Liver (tissue), 9 donors: ENCODE measurements around the gene RTBDN. TPM values are rescaled to one million over a fixed set of nuclear protein-coding genes. Genes with fewer than 3 reads are reported as not detected.

ENCODE experiments used
- DNase-seq: peaks from one replicate; pipeline ENCODE4 v3.0.0-alpha.2; 2017; ENCODE audit warnings: low spot score
- H3K27ac ChIP-seq, 2 donors: one replicate each; pipeline ENCODE4 v1.7.0; 2013; ENCODE audit warnings: inconsistent platforms in 2 of 2, low read length in 2 of 2, control low read depth in 1 of 2, low read depth in 1 of 2, mild to moderate bottlenecking in 1 of 2
- H3K27me3 ChIP-seq, 4 donors: one replicate each; pipeline versions ENCODE4 v1.6.1 to v1.7.0; 2013; ENCODE audit warnings: low read length in 3 of 4, inconsistent platforms in 1 of 4, mild to moderate bottlenecking in 1 of 4, moderate library complexity in 1 of 4; ENCODE audit not compliant: control insufficient read depth in 4 of 4, insufficient read depth in 4 of 4
- H3K36me3 ChIP-seq, 4 donors: one replicate each; pipeline versions ENCODE4 v1.6.1 to v1.7.0; 2013; ENCODE audit warnings: low read length in 3 of 4, mild to moderate bottlenecking in 3 of 4, low read depth in 1 of 4, moderate library complexity in 1 of 4; ENCODE audit not compliant: control insufficient read depth in 4 of 4, insufficient read depth in 3 of 4
- H3K4me1 ChIP-seq, 4 donors: one replicate each; pipeline versions ENCODE4 v1.6.1 to v1.7.0; 2013; ENCODE audit warnings: low read length in 3 of 4, mild to moderate bottlenecking in 3 of 4, moderate library complexity in 1 of 4; ENCODE audit not compliant: control insufficient read depth in 4 of 4, insufficient read depth in 4 of 4
- H3K4me3 ChIP-seq, 3 donors: one replicate each; pipeline versions ENCODE4 v1.6.1 to v1.7.0; 2013; ENCODE audit warnings: low read length in 3 of 3, control low read depth in 1 of 3, low read depth in 1 of 3, mild to moderate bottlenecking in 1 of 3
- H3K9ac ChIP-seq, 2 donors: one replicate each; pipeline ENCODE4 v1.7.0; 2013; ENCODE audit warnings: low read length in 2 of 2, mild to moderate bottlenecking in 2 of 2, moderate library complexity in 2 of 2, control low read depth in 1 of 2, low read depth in 1 of 2
- H3K9me3 ChIP-seq, 4 donors: one replicate each; pipeline versions ENCODE4 v1.6.1 to v1.7.0; 2013; ENCODE audit warnings: low read length in 3 of 4; ENCODE audit not compliant: control insufficient read depth in 4 of 4
- EGR1 ChIP-seq, 2 donors: IDR thresholded peaks; 2 replicates each; pipeline ENCODE4 v1.6.1; 2016 to 2018; ENCODE audit warnings: antibody characterized with exemption in 2 of 2, low read depth in 2 of 2
- FOXA1 ChIP-seq: IDR thresholded peaks from 2 replicates; pipeline ENCODE4 v1.6.1; 2016; ENCODE audit warnings: antibody characterized with exemption
- FOXA2 ChIP-seq: IDR thresholded peaks from 2 replicates; pipeline ENCODE4 v1.6.1; 2016; ENCODE audit warnings: antibody characterized with exemption
- GABPA ChIP-seq, 2 donors: IDR thresholded peaks in 1 of 2; conservative IDR thresholded peaks in 1 of 2; 2 replicates each; pipeline ENCODE4 v1.6.1; 2016; ENCODE audit warnings: antibody characterized with exemption in 2 of 2, mild to moderate bottlenecking in 1 of 2, moderate library complexity in 1 of 2
- HNF4A ChIP-seq, 2 donors: conservative IDR thresholded peaks; 2 replicates each; pipeline ENCODE4 v1.6.1; 2016; ENCODE audit warnings: antibody characterized with exemption in 2 of 2, mild to moderate bottlenecking in 2 of 2
- HNF4G ChIP-seq: IDR thresholded peaks from 2 replicates; pipeline ENCODE4 v1.6.1; 2016; ENCODE audit warnings: antibody characterized with exemption
- JUND ChIP-seq, 2 donors: IDR thresholded peaks; 2 replicates each; pipeline ENCODE4 v1.6.1; 2016; ENCODE audit warnings: antibody characterized with exemption in 2 of 2
- NR2F2 ChIP-seq: IDR thresholded peaks from 2 replicates; pipeline ENCODE4 v1.6.1; 2016; ENCODE audit warnings: antibody characterized with exemption
- RAD21 ChIP-seq, 2 donors: IDR thresholded peaks; 2 replicates each; pipeline ENCODE4 v1.6.1; 2016; ENCODE audit warnings: antibody characterized with exemption in 2 of 2, mild to moderate bottlenecking in 2 of 2
- RXRA ChIP-seq, 2 donors: IDR thresholded peaks; 2 replicates each; pipeline ENCODE4 v1.6.1; 2017 to 2018; ENCODE audit warnings: antibody characterized with exemption in 2 of 2, mild to moderate bottlenecking in 1 of 2
- SP1 ChIP-seq: IDR thresholded peaks from 2 replicates; pipeline ENCODE4 v1.6.1; 2018; ENCODE audit warnings: antibody characterized with exemption, mild to moderate bottlenecking
- TAF1 ChIP-seq: conservative IDR thresholded peaks from 2 replicates; pipeline ENCODE4 v1.6.1; 2016; ENCODE audit warnings: antibody characterized with exemption, mild to moderate bottlenecking
- YY1 ChIP-seq: IDR thresholded peaks from 2 replicates; pipeline ENCODE4 v1.6.1; 2016; ENCODE audit warnings: antibody characterized with exemption, mild to moderate bottlenecking
- WGBS: extraction: QIAGEN DNeasy Blood & Tissue Kit; methylation state at CpG from one replicate; pipeline ENCODE4 v1.1.7; 2013; 5-methylcytosine and 5-hydroxymethylcytosine counted together
- polyA plus RNA-seq, 2 donors: library from polyadenylated mRNA; stranded (reverse) in 1 of 2; unstranded in 1 of 2; fragments of 200-250 nt in 1 of 2; fragments of >200 nt in 1 of 2; fragmentation: Nextera tagmentation in 1 of 2; extraction: Ambion mirVana in 1 of 2; gene quantifications; one replicate each; pipeline versions ENCODE4 v1.2.1 to v1.2.3, GENCODE V29; 2013 to 2015
- total RNA-seq, 2 donors: library from RNA; depleted of rRNA; stranded (reverse); fragments of >200 nt; gene quantifications; one replicate each; pipeline ENCODE4 v1.2.3, GENCODE V29; 2014
- TF ChIP-seq, protein P1 (sequence below): IDR thresholded peaks from 2 replicates; pipeline ENCODE4 v1.6.1; 2016; ENCODE audit warnings: antibody characterized with exemption
- TF ChIP-seq, protein P2 (sequence below): fragments of 150-350 bp; IDR thresholded peaks from 2 replicates; pipeline ENCODE4 v1.5.1; 2017; ENCODE audit warnings: improper control_type of control experiment, low read depth, low read length; ENCODE audit not compliant: missing input control
- TF ChIP-seq, protein P3 (sequence below): IDR thresholded peaks from 2 replicates; pipeline ENCODE4 v1.6.1; 2016; ENCODE audit warnings: antibody characterized with exemption
- TF ChIP-seq, protein P4 (sequence below): IDR thresholded peaks from 2 replicates; pipeline ENCODE4 v1.6.1; 2016; ENCODE audit warnings: antibody characterized with exemption
- TF ChIP-seq, protein P5 (sequence below): IDR thresholded peaks from 2 replicates; pipeline ENCODE4 v1.6.1; 2016; ENCODE audit warnings: antibody characterized with exemption, mild to moderate bottlenecking
- donor health status: healthy.
- donor health status: healthy.
- donor health status: healthy.
- donor health status: healthy.
- donor health status: healthy.

The RTBDN gene
- total and polyA plus RNA-seq, 4 donors = not detected

DNA sequence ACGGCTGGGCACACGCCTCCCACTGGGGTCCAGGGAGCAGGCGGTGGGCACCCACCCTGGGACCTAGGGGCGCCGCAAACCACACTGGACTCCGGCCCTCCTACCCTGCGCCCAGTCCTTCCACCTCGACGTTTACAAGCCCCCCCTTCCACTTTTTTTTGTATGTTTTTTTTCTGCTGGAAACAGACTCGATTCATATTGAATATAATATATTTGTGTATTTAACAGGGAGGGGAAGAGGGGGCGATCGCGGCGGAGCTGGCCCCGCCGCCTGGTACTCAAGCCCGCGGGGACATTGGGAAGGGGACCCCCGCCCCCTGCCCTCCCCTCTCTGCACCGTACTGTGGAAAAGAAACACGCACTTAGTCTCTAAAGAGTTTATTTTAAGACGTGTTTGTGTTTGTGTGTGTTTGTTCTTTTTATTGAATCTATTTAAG, 41.5 kb downstream of the RTBDN start:
- Histone ChIP-seq H3K27me3 (no peaks in the 10 kb centered on the region), H3K9me3 (no peaks in the 10 kb centered on the region), H3K36me3 (peaks cover 0 to 3% (median 0%) of the 10 kb centered on the region in 4 donors), H3K4me1 (peaks cover 2 to 39% (median 27%) of the 10 kb centered on the region in 4 donors), H3K4me3 (peak overlapping the region; percentile 83 to 99 (median 98)), H3K9ac (peak overlapping the region; percentile 98 to 100), H3K27ac (peak overlapping the region; percentile 98 to 99)
- no peak for DNase-seq
- TF ChIP-seq, protein P1, sequence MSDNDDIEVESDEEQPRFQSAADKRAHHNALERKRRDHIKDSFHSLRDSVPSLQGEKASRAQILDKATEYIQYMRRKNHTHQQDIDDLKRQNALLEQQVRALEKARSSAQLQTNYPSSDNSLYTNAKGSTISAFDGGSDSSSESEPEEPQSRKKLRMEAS = peak; percentile 8
- TF ChIP-seq, protein P2, sequence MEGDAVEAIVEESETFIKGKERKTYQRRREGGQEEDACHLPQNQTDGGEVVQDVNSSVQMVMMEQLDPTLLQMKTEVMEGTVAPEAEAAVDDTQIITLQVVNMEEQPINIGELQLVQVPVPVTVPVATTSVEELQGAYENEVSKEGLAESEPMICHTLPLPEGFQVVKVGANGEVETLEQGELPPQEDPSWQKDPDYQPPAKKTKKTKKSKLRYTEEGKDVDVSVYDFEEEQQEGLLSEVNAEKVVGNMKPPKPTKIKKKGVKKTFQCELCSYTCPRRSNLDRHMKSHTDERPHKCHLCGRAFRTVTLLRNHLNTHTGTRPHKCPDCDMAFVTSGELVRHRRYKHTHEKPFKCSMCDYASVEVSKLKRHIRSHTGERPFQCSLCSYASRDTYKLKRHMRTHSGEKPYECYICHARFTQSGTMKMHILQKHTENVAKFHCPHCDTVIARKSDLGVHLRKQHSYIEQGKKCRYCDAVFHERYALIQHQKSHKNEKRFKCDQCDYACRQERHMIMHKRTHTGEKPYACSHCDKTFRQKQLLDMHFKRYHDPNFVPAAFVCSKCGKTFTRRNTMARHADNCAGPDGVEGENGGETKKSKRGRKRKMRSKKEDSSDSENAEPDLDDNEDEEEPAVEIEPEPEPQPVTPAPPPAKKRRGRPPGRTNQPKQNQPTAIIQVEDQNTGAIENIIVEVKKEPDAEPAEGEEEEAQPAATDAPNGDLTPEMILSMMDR = no peak
- no peak for TF ChIP-seq RXRA (IDR thresholded peaks at IDR 0.05)
- no peak for TF ChIP-seq NR2F2
- TF ChIP-seq FOXA2 = no peak
- no peak for TF ChIP-seq TAF1
- TF ChIP-seq RAD21 (IDR thresholded peaks at IDR 0.05) = no peak
- TF ChIP-seq, protein P3, sequence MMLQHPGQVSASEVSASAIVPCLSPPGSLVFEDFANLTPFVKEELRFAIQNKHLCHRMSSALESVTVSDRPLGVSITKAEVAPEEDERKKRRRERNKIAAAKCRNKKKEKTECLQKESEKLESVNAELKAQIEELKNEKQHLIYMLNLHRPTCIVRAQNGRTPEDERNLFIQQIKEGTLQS = no peak
- WGBS = under 1% methylated on average over 22 of the region's 22 CpGs

DNA sequence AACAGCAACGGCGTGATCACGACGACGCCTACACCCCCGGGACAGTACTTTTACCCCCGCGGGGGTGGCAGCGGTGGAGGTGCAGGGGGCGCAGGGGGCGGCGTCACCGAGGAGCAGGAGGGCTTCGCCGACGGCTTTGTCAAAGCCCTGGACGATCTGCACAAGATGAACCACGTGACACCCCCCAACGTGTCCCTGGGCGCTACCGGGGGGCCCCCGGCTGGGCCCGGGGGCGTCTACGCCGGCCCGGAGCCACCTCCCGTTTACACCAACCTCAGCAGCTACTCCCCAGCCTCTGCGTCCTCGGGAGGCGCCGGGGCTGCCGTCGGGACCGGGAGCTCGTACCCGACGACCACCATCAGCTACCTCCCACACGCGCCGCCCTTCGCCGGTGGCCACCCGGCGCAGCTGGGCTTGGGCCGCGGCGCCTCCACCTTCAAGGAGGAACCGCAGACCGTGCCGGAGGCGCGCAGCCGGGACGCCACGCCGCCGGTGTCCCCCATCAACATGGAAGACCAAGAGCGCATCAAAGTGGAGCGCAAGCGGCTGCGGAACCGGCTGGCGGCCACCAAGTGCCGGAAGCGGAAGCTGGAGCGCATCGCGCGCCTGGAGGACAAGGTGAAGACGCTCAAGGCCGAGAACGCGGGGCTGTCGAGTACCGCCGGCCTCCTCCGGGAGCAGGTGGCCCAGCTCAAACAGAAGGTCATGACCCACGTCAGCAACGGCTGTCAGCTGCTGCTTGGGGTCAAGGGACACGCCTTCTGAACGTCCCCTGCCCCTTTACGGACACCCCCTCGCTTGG, 42.1 kb downstream of the RTBDN start:
- TF ChIP-seq, protein P2 = no peak
- TF ChIP-seq EGR1 (IDR thresholded peaks at IDR 0.05; ENCODE audit: low read depth in 2 of 2) (peak in 1 of 2 donors; percentile 11), GABPA (IDR thresholded peaks at IDR 0.05 in 1 of 2, conservative IDR thresholded peaks at IDR 0.05 in 1 of 2) (peak in 1 of 2 donors; percentile 70), HNF4G (no peak), YY1 (peak; percentile 15), RAD21 (IDR thresholded peaks at IDR 0.05) (no peak), SP1 (no peak), HNF4A (conservative IDR thresholded peaks at IDR 0.05) (no peak), FOXA2 (no peak), JUND (IDR thresholded peaks at IDR 0.05) (no peak), FOXA1 (no peak), TAF1 (no peak), RXRA (IDR thresholded peaks at IDR 0.05) (peak; percentile 51 to 71), NR2F2 (peak; percentile 83)
- TF ChIP-seq, protein P3 = no peak
- TF ChIP-seq, protein P4, sequence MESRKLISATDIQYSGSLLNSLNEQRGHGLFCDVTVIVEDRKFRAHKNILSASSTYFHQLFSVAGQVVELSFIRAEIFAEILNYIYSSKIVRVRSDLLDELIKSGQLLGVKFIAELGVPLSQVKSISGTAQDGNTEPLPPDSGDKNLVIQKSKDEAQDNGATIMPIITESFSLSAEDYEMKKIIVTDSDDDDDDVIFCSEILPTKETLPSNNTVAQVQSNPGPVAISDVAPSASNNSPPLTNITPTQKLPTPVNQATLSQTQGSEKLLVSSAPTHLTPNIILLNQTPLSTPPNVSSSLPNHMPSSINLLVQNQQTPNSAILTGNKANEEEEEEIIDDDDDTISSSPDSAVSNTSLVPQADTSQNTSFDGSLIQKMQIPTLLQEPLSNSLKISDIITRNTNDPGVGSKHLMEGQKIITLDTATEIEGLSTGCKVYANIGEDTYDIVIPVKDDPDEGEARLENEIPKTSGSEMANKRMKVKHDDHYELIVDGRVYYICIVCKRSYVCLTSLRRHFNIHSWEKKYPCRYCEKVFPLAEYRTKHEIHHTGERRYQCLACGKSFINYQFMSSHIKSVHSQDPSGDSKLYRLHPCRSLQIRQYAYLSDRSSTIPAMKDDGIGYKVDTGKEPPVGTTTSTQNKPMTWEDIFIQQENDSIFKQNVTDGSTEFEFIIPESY = no peak
- TF ChIP-seq, protein P1 = peak; percentile 43
- TF ChIP-seq, protein P5, sequence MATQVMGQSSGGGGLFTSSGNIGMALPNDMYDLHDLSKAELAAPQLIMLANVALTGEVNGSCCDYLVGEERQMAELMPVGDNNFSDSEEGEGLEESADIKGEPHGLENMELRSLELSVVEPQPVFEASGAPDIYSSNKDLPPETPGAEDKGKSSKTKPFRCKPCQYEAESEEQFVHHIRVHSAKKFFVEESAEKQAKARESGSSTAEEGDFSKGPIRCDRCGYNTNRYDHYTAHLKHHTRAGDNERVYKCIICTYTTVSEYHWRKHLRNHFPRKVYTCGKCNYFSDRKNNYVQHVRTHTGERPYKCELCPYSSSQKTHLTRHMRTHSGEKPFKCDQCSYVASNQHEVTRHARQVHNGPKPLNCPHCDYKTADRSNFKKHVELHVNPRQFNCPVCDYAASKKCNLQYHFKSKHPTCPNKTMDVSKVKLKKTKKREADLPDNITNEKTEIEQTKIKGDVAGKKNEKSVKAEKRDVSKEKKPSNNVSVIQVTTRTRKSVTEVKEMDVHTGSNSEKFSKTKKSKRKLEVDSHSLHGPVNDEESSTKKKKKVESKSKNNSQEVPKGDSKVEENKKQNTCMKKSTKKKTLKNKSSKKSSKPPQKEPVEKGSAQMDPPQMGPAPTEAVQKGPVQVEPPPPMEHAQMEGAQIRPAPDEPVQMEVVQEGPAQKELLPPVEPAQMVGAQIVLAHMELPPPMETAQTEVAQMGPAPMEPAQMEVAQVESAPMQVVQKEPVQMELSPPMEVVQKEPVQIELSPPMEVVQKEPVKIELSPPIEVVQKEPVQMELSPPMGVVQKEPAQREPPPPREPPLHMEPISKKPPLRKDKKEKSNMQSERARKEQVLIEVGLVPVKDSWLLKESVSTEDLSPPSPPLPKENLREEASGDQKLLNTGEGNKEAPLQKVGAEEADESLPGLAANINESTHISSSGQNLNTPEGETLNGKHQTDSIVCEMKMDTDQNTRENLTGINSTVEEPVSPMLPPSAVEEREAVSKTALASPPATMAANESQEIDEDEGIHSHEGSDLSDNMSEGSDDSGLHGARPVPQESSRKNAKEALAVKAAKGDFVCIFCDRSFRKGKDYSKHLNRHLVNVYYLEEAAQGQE = no peak
- peaks cover 2 to 40% (median 27%) of the 10 kb centered on the region in 4 donors for H3K4me1 ChIP-seq
- DNase-seq = peak; percentile 68
- peak overlapping the region; percentile 98 to 100 for H3K9ac ChIP-seq
- H3K4me3 ChIP-seq = peak overlapping the region; percentile 83 to 99 (median 98)
- no peaks in the 10 kb centered on the region for H3K9me3 ChIP-seq
- WGBS = under 1% methylated on average over 84 of the region's 84 CpGs
- peaks cover 0 to 3% (median 0%) of the 10 kb centered on the region in 4 donors for H3K36me3 ChIP-seq
- H3K27me3 ChIP-seq = no peaks in the 10 kb centered on the region
- peak overlapping the region; percentile 98 to 99 for H3K27ac ChIP-seq
